Measurements from ENCODE around the gene LITAF. TPM values are rescaled to one million over a fixed set of nuclear protein-coding genes. Genes with fewer than 3 reads are reported as not detected.

LITAF gene
- total RNA-seq, 6 donors from 2014 or later: 65.8 to 281 (median 113) TPM

- TF ChIP-seq POLR2A (IDR thresholded peaks at IDR 0.05) (no peak), EP300 (IDR thresholded peaks at IDR 0.05) (no peak), CTCF (IDR thresholded peaks at IDR 0.05) (no peak), POLR2AphosphoS5 (IDR thresholded peaks at IDR 0.05) (no peak)
- no peak for DNase-seq
- H3K4me1 ChIP-seq: peaks cover 25 to 38% (median 35%) of the 10 kb centered on the region in 4 donors
- no peaks in the 10 kb centered on the region for H3K27me3 ChIP-seq
- H3K9me3 ChIP-seq: no peaks in the 10 kb centered on the region
- no peak overlapping the region for H3K4me3 ChIP-seq
- 71 to 85% methylated on average over 6 of the region's 6 CpGs for WGBS, 2 donors
- ATAC-seq (ENCODE audit: low FRiP score in 2 of 2): no peak
- no peaks in the 10 kb centered on the region for H3K36me3 ChIP-seq
- peak overlapping the region in 1 of 4 donors; percentile 43 for H3K27ac ChIP-seq
Measured at GRCh38 chr16:11610580-11610979, 23.9 kb upstream of the LITAF start.

- Histone ChIP-seq H3K27ac (peak overlapping the region in 2 of 4 donors; percentile 42 to 43), H3K4me3 (no peak overlapping the region), H3K36me3 (no peaks in the 10 kb centered on the region), H3K27me3 (no peaks in the 10 kb centered on the region), H3K9me3 (no peaks in the 10 kb centered on the region), H3K4me1 (peaks cover 26 to 40% (median 37%) of the 10 kb centered on the region in 4 donors)
- DNase-seq: no peak
- ATAC-seq (ENCODE audit: low FRiP score in 2 of 2): no peak
- TF ChIP-seq CTCF (IDR thresholded peaks at IDR 0.05) (no peak), POLR2AphosphoS5 (IDR thresholded peaks at IDR 0.05) (no peak), EP300 (IDR thresholded peaks at IDR 0.05) (no peak), POLR2A (IDR thresholded peaks at IDR 0.05) (no peak)
- 64 to 68% methylated on average over 7 to 9 of the region's 9 CpGs for WGBS, 2 donors
Measured at GRCh38 chr16:11610121-11610505, 23.4 kb upstream of the LITAF start.

GRCh38 chr16:11609474-11610120 lies 22.9 kb upstream of the LITAF start:
- Histone ChIP-seq H3K27me3 (no peaks in the 10 kb centered on the region), H3K27ac (peak overlapping the region in 2 of 4 donors; percentile 42 to 43), H3K36me3 (no peaks in the 10 kb centered on the region), H3K4me3 (no peak overlapping the region), H3K9me3 (no peaks in the 10 kb centered on the region), H3K4me1 (peaks cover 30 to 40% (median 39%) of the 10 kb centered on the region in 4 donors)
- 55 to 61% methylated on average over 14 of the region's 14 CpGs for WGBS, 2 donors
- TF ChIP-seq POLR2AphosphoS5 (IDR thresholded peaks at IDR 0.05) (no peak), EP300 (IDR thresholded peaks at IDR 0.05) (no peak), CTCF (IDR thresholded peaks at IDR 0.05) (no peak), POLR2A (IDR thresholded peaks at IDR 0.05) (no peak)
- ATAC-seq (ENCODE audit: low FRiP score in 2 of 2) (no peak), DNase-seq (no peak)

- Histone ChIP-seq H3K4me1 (peaks cover 11 to 29% (median 15%) of the 10 kb centered on the region in 4 donors), H3K36me3 (no peaks in the 10 kb centered on the region), H3K4me3 (no peak overlapping the region), H3K27me3 (no peaks in the 10 kb centered on the region), H3K9me3 (no peaks in the 10 kb centered on the region), H3K27ac (peak overlapping the region in 1 of 4 donors; percentile 83)
- ATAC-seq (ENCODE audit: low FRiP score in 2 of 2) (no peak), DNase-seq (no peak)
- WGBS, 2 donors: 89 to 91% methylated on average over 5 of the region's 5 CpGs
- TF ChIP-seq CTCF (IDR thresholded peaks at IDR 0.05) (no peak), POLR2AphosphoS5 (IDR thresholded peaks at IDR 0.05) (no peak), EP300 (IDR thresholded peaks at IDR 0.05) (no peak), POLR2A (IDR thresholded peaks at IDR 0.05) (no peak)
Measured at GRCh38 chr16:11605891-11606290, 19.2 kb upstream of the LITAF start.

GRCh38 chr16:11605564-11605886 lies 18.8 kb upstream of the LITAF start:
- WGBS, 2 donors: 85 to 86% methylated on average over 8 of the region's 8 CpGs
- Histone ChIP-seq H3K36me3 (no peaks in the 10 kb centered on the region), H3K4me1 (peaks cover 11 to 29% (median 15%) of the 10 kb centered on the region in 4 donors), H3K4me3 (no peak overlapping the region), H3K27me3 (no peaks in the 10 kb centered on the region), H3K9me3 (no peaks in the 10 kb centered on the region), H3K27ac (peak overlapping the region; percentile 63 to 83 (median 78))
- TF ChIP-seq CTCF (IDR thresholded peaks at IDR 0.05) (no peak), EP300 (IDR thresholded peaks at IDR 0.05) (no peak)
- ATAC-seq (ENCODE audit: low FRiP score in 2 of 2) (no peak), DNase-seq (no peak)
